Gastroesophageal sphincter (tissue), 4 donors: ENCODE data around the gene ZMYND11. TPM values are rescaled to one million over a fixed set of nuclear protein-coding genes. Genes with fewer than 3 reads are reported as not detected.
A peak's percentile ranks its signal among the peaks of the same experiment; 100 is the strongest.
"Not testable (repeated sequence)": the region's sequence is repeated elsewhere in the genome, so short reads cannot be mapped to it uniquely, and the experiment has no call there.

ENCODE experiments used
- ATAC-seq: fragments of 150-250 bp; one replicate; pipeline ENCODE4 v1.9.1; 2016; ENCODE audit warnings: mild to moderate bottlenecking, moderate library complexity
- H3K27ac ChIP-seq, 4 donors: fragments of 200-600 bp; sonication (generic) in 3 of 4; 1 replicate in 3 of 4; 2 replicates in 1 of 4; pipeline ENCODE4 v1.5.1; 2016 to 2019
- H3K27me3 ChIP-seq: fragments of 200-600 bp; sonication (generic); one replicate; pipeline ENCODE4 v1.5.1; 2019
- H3K36me3 ChIP-seq, 2 donors: fragments of 200-600 bp; sonication (generic); one replicate each; pipeline ENCODE4 v1.5.1; 2019; ENCODE audit warnings: control low read depth in 1 of 2
- H3K4me1 ChIP-seq, 3 donors: fragments of 200-600 bp; sonication (generic); 1 replicate in 2 of 3; 2 replicates in 1 of 3; pipeline ENCODE4 v1.5.1; 2016 to 2019; ENCODE audit warnings: control low read depth in 2 of 3
- H3K4me3 ChIP-seq, 2 donors: fragments of 200-600 bp; sonication (generic); one replicate each; pipeline ENCODE4 v1.5.1; 2019; ENCODE audit warnings: mild to moderate bottlenecking in 1 of 2, moderate library complexity in 1 of 2
- H3K9me3 ChIP-seq, 3 donors: fragments of 200-600 bp; sonication (generic); one replicate each; pipeline ENCODE4 v1.5.1; 2017 to 2019; ENCODE audit warnings: control low read depth in 2 of 3
- EP300 ChIP-seq: sonication (generic); formaldehyde crosslinking; IDR thresholded peaks from one replicate; pipeline ENCODE4 v1.6.1; 2017; ENCODE audit warnings: antibody characterized with exemption, mild to moderate bottlenecking
- POLR2A ChIP-seq, 2 donors: fragments of 450-650 bp; IDR thresholded peaks; one replicate each; pipeline ENCODE4 v1.6.1; 2017; ENCODE audit warnings: antibody characterized with exemption in 2 of 2, mild to moderate bottlenecking in 2 of 2, moderate library complexity in 1 of 2
- POLR2AphosphoS5 ChIP-seq: sonication (generic); formaldehyde crosslinking; IDR thresholded peaks from one replicate; pipeline ENCODE4 v1.6.1; 2017; ENCODE audit warnings: antibody characterized with exemption
- WGBS, 2 donors: methylation state at CpG; one replicate each; pipeline ENCODE4 v1.1.5; 2018; ENCODE audit warnings: low coverage in 1 of 2; 5-methylcytosine and 5-hydroxymethylcytosine counted together
- total RNA-seq, 4 donors: library from RNA; depleted of rRNA; stranded (reverse); fragments of >200 nt; gene quantifications; one replicate each; pipeline ENCODE4 v1.1.0, GENCODE V29; 2016
- TF ChIP-seq, protein P1 (sequence below), 4 experiments: fragments of 200-600 bp in 2 of 4; fragments of 450-650 bp in 2 of 4; sonication (generic) in 1 of 4; IDR thresholded peaks; one replicate each; pipeline ENCODE4 v1.5.1; 2017 to 2019; ENCODE audit warnings: antibody characterized with exemption in 4 of 4, mild to moderate bottlenecking in 2 of 4, moderate library complexity in 2 of 4

Gene ZMYND11
- total RNA-seq, 4 donors from 2014 or later, result 131 to 176 (median 166) TPM

- WGBS, 2 donors, result 15 to 23% methylated on average over 6 of the region's 6 CpGs
- TF ChIP-seq POLR2A (IDR thresholded peaks at IDR 0.05), result no peak
- TF ChIP-seq POLR2AphosphoS5, result no peak
- TF ChIP-seq, protein P1, sequence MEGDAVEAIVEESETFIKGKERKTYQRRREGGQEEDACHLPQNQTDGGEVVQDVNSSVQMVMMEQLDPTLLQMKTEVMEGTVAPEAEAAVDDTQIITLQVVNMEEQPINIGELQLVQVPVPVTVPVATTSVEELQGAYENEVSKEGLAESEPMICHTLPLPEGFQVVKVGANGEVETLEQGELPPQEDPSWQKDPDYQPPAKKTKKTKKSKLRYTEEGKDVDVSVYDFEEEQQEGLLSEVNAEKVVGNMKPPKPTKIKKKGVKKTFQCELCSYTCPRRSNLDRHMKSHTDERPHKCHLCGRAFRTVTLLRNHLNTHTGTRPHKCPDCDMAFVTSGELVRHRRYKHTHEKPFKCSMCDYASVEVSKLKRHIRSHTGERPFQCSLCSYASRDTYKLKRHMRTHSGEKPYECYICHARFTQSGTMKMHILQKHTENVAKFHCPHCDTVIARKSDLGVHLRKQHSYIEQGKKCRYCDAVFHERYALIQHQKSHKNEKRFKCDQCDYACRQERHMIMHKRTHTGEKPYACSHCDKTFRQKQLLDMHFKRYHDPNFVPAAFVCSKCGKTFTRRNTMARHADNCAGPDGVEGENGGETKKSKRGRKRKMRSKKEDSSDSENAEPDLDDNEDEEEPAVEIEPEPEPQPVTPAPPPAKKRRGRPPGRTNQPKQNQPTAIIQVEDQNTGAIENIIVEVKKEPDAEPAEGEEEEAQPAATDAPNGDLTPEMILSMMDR (IDR thresholded peaks at IDR 0.05), result no peak
- no peak for TF ChIP-seq EP300
- H3K9me3 ChIP-seq, result no peaks in the 10 kb centered on the region
- peak; percentile 11 for ATAC-seq
- no peak overlapping the region for H3K4me3 ChIP-seq
- H3K27ac ChIP-seq, result peak overlapping the region in 3 of 4 donors; percentile 59 to 68 (median 64)
- H3K4me1 ChIP-seq, result peaks cover 0 to 30% (median 0%) of the 10 kb centered on the region in 3 donors
- H3K27me3 ChIP-seq, result no peaks in the 10 kb centered on the region
- H3K36me3 ChIP-seq, result peaks cover 0 to 30% of the 10 kb centered on the region in 2 donors
Measured at GRCh38 chr10:297567-297966, 162.3 kb downstream of the ZMYND11 start.

DNA sequence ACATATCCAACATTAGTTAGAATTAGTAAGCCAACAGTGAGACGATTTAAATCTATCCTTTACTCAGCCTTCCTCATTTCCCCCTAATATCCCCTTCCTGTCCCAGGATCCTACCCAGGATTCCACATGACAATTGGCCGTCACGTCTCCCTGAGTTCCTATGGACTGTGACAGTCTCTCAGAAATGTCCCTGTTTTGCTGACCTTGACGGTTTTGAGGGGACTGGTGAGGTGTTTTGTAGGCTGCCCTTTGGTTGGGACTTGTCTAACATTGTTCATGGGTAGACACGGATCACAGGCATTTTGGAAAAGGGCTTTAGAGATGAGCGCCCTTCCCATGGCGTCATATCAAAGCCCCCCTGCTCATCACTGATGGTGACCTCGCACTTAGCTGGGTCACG lies 162.8 kb downstream of the ZMYND11 start:
- ATAC-seq, result no peak
- TF ChIP-seq, protein P1 (IDR thresholded peaks at IDR 0.05), result no peak
- Histone ChIP-seq H3K4me3 (no peak overlapping the region), H3K36me3 (peaks cover 0 to 35% of the 10 kb centered on the region in 2 donors), H3K4me1 (peaks cover 0 to 27% (median 0%) of the 10 kb centered on the region in 3 donors), H3K27me3 (no peaks in the 10 kb centered on the region), H3K27ac (peak overlapping the region in 3 of 4 donors; percentile 59 to 68 (median 64)), H3K9me3 (no peaks in the 10 kb centered on the region)
- 83 to 93% methylated on average over 6 to 9 of the region's 9 CpGs for WGBS, 2 donors

GRCh38 chr10:299512-299911 lies 164.3 kb downstream of the ZMYND11 start:
- Histone ChIP-seq H3K4me3 (no peak overlapping the region), H3K27ac (no peak overlapping the region), H3K27me3 (no peaks in the 10 kb centered on the region), H3K9me3 (no peaks in the 10 kb centered on the region), H3K36me3 (peaks cover 0 to 49% of the 10 kb centered on the region in 2 donors), H3K4me1 (peaks cover 0 to 25% (median 0%) of the 10 kb centered on the region in 3 donors)
- WGBS, 2 donors, result 88 to 100% methylated on average over 2 of the region's 2 CpGs
- TF ChIP-seq POLR2A (IDR thresholded peaks at IDR 0.05) (no peak), POLR2AphosphoS5 (no peak), EP300 (no peak)
- TF ChIP-seq, protein P1 (IDR thresholded peaks at IDR 0.05), result no peak
- ATAC-seq, result no peak

- Histone ChIP-seq H3K4me3 (no peak overlapping the region), H3K27ac (no peak overlapping the region), H3K4me1 (peaks cover 0 to 25% (median 0%) of the 10 kb centered on the region in 3 donors), H3K9me3 (no peaks in the 10 kb centered on the region), H3K36me3 (peaks cover 0 to 49% of the 10 kb centered on the region in 2 donors), H3K27me3 (no peaks in the 10 kb centered on the region)
- 94 to 97% methylated on average over 7 of the region's 7 CpGs for WGBS, 2 donors
- ATAC-seq, result no peak
- no peak for TF ChIP-seq EP300
Measured at GRCh38 chr10:299969-300368, 164.7 kb downstream of the ZMYND11 start.

- H3K27ac ChIP-seq, H3K9me3 ChIP-seq, H3K4me3 ChIP-seq, H3K27me3 ChIP-seq, ATAC-seq: not testable (repeated sequence)
- WGBS, 2 donors, result 93% methylated on average over 19 to 25 of the region's 31 CpGs
- Histone ChIP-seq H3K36me3 (peaks cover 0 to 49% of the 10 kb centered on the region in 2 donors), H3K4me1 (peaks cover 0 to 25% (median 0%) of the 10 kb centered on the region in 3 donors)
Measured at GRCh38 chr10:300580-300979, 165.3 kb downstream of the ZMYND11 start.

- peaks cover 0 to 56% of the 10 kb centered on the region in 2 donors for H3K36me3 ChIP-seq
- no peak for ATAC-seq
- 90 to 94% methylated on average over 2 to 9 of the region's 9 CpGs for WGBS, 2 donors
- H3K9me3 ChIP-seq, result no peaks in the 10 kb centered on the region
- no peak overlapping the region for H3K4me3 ChIP-seq
- no peak for TF ChIP-seq POLR2AphosphoS5
- no peak for TF ChIP-seq EP300
- no peak for TF ChIP-seq POLR2A (IDR thresholded peaks at IDR 0.05)
- TF ChIP-seq, protein P1 (IDR thresholded peaks at IDR 0.05), result no peak
- H3K27ac ChIP-seq, result no peak overlapping the region
- no peaks in the 10 kb centered on the region for H3K27me3 ChIP-seq
- H3K4me1 ChIP-seq, result peaks cover 0 to 27% (median 0%) of the 10 kb centered on the region in 3 donors
Measured at GRCh38 chr10:301536-301935, 166.3 kb downstream of the ZMYND11 start.
